HG02885 (cell line): Measurements from ENCODE around the gene CALY.
A peak's percentile ranks its signal among the peaks of the same experiment; 100 is the strongest.

Experiments used
- ATAC-seq: cut with Tn5 transposase; IDR thresholded peaks from one replicate; pipeline ENCODE4 v1.9.1; 2021; ENCODE audit warnings: mild to moderate bottlenecking; ENCODE audit not compliant: unreplicated experiment, poor library complexity

CALY gene

GRCh38 chr10:133353202-133353959 lies 16.7 kb upstream of the CALY start:
- no peak for ATAC-seq

- ATAC-seq, result no peak
These were observed 15.0 kb upstream of the CALY start for GRCh38 chr10:133351408-133352318.

GRCh38 chr10:133350950-133351329 lies 14.2 kb upstream of the CALY start:
- ATAC-seq, result no peak

- no peak for ATAC-seq
These were observed 13.7 kb upstream of the CALY start for GRCh38 chr10:133350283-133350949.

GRCh38 chr10:133349577-133350011 lies 12.9 kb upstream of the CALY start:
- no peak for ATAC-seq

GRCh38 chr10:133349160-133349568 lies 12.5 kb upstream of the CALY start:
- ATAC-seq, result no peak

GRCh38 chr10:133347710-133348517 lies 11.2 kb upstream of the CALY start:
- no peak for ATAC-seq

GRCh38 chr10:133346413-133346812 lies 9.7 kb upstream of the CALY start:
- ATAC-seq, result no peak

GRCh38 chr10:133344236-133344635 lies 7.5 kb upstream of the CALY start:
- ATAC-seq, result no peak

GRCh38 chr10:133343558-133343957 lies 6.9 kb upstream of the CALY start:
- ATAC-seq, result no peak

GRCh38 chr10:133342942-133343341 lies 6.2 kb upstream of the CALY start:
- ATAC-seq, result no peak

- ATAC-seq, result no peak
These were observed 5.3 kb upstream of the CALY start for GRCh38 chr10:133341983-133342382.

GRCh38 chr10:133339708-133340380 lies 3.1 kb upstream of the CALY start:
- no peak for ATAC-seq

- ATAC-seq, result no peak
These were observed 1.7 kb upstream of the CALY start for GRCh38 chr10:133338080-133339071.

- no peak for ATAC-seq
These were observed 652 bp upstream of the CALY start for GRCh38 chr10:133337370-133337725.

- no peak for ATAC-seq
These were observed 549 bp downstream of the CALY start for GRCh38 chr10:133336118-133336576.

GRCh38 chr10:133335246-133336117 lies 1.2 kb downstream of the CALY start:
- peak; percentile 47 for ATAC-seq
